B cell (primary cell): ENCODE results near the gene NPC2. TPM values are rescaled to one million over a fixed set of nuclear protein-coding genes. Genes with fewer than 3 reads are reported as not detected.

Source experiments
- ATAC-seq: fragments of 200-7000 bp; cut with Tn5 transposase; one replicate; pipeline ENCODE4 v1.10.0; 2021; ENCODE audit warnings: low read depth, mild to moderate bottlenecking, moderate number of reproducible peaks, moderate library complexity
- CTCF ChIA-PET: fragments of 350-600 bp; sonication (Branson Sonifier 250); formaldehyde crosslinking; loops from one replicate; lab custom pipeline; 2021; ENCODE audit warnings: antibody characterized with exemption, inconsistent platforms; lab: Charles Lee
- POLR2A ChIA-PET: fragments of 350-600 bp; sonication (Branson Sonifier 250); formaldehyde crosslinking; loops from one replicate; lab custom pipeline; 2021; ENCODE audit warnings: antibody characterized with exemption; lab: Charles Lee
- DNase-seq: peaks from one replicate; pipeline ENCODE4 v3.0.0; 2013
- H2AFZ ChIP-seq: 2 replicates; pipeline ENCODE4 v1.6.1; 2012; ENCODE audit warnings: mild to moderate bottlenecking, low read depth, low read length; ENCODE audit not compliant: insufficient read depth, poor library complexity, severe bottlenecking
- H3K27ac ChIP-seq, 2 donors: 1 replicate in 1 of 2; 2 replicates in 1 of 2; pipeline ENCODE4 v1.5.1; 2012 to 2013; ENCODE audit warnings: low read length in 2 of 2, mild to moderate bottlenecking in 2 of 2, moderate library complexity in 1 of 2
- H3K27me3 ChIP-seq, 4 experiments: fragments of 200-600 bp in 1 of 4; sonication (generic) in 1 of 4; replicated peaks in 1 of 4; 1 replicate in 2 of 4; 2 replicates in 2 of 4; pipeline versions ENCODE4 v1.6.1 to v1.7.0; 2013 to 2016; ENCODE audit warnings: low read length in 3 of 4, mild to moderate bottlenecking in 2 of 4, mixed read lengths in 1 of 4, moderate library complexity in 1 of 4; ENCODE audit not compliant: insufficient read depth in 4 of 4, control insufficient read depth in 3 of 4; ENCODE audit errors: control extremely low read depth in 1 of 4
- H3K36me3 ChIP-seq, 2 experiments: replicated peaks in 1 of 2; 1 replicate in 1 of 2; 2 replicates in 1 of 2; pipeline versions ENCODE4 v1.6.1 to v1.7.1; 2013; ENCODE audit warnings: low read length in 1 of 2; ENCODE audit not compliant: insufficient read depth in 2 of 2, control insufficient read depth in 1 of 2; ENCODE audit errors: control extremely low read depth in 1 of 2, extremely low read depth in 1 of 2
- H3K4me1 ChIP-seq, 2 donors: fragments of 200-600 bp in 1 of 2; sonication (generic) in 1 of 2; 1 replicate in 1 of 2; 2 replicates in 1 of 2; pipeline versions ENCODE4 v1.5.1 to v1.6.1; 2013 to 2017; ENCODE audit warnings: low read length in 2 of 2; ENCODE audit not compliant: control insufficient read depth in 2 of 2, insufficient read depth in 2 of 2
- H3K4me2 ChIP-seq: replicated peaks from 2 replicates; pipeline ENCODE3; 2012; ENCODE audit warnings: mild to moderate bottlenecking, low read depth, low read length; ENCODE audit not compliant: poor library complexity, severe bottlenecking
- H3K4me3 ChIP-seq, 5 experiments: fragments of 200-600 bp in 1 of 5; sonication (generic) in 1 of 5; 1 replicate in 3 of 5; 2 replicates in 2 of 5; pipeline versions ENCODE4 v1.5.1 to v1.7.0; 2011 to 2016; ENCODE audit warnings: low read length in 4 of 5, mild to moderate bottlenecking in 4 of 5, low read depth in 2 of 5, control low read depth in 1 of 5, moderate library complexity in 1 of 5; ENCODE audit not compliant: insufficient read depth in 1 of 5; ENCODE audit errors: control extremely low read depth in 1 of 5, extremely low read depth in 1 of 5
- H3K79me2 ChIP-seq: fragments of 200-600 bp; sonication (generic); one replicate; pipeline ENCODE4 v1.6.0; 2016; ENCODE audit warnings: low read length; ENCODE audit not compliant: control insufficient read depth, insufficient read depth
- H3K9ac ChIP-seq: fragments of 200-600 bp; sonication (generic); 2 replicates; pipeline ENCODE4 v1.6.1; 2017; ENCODE audit warnings: mild to moderate bottlenecking, low read length, moderate library complexity
- H3K9me3 ChIP-seq, 3 donors: one replicate each; pipeline versions ENCODE4 v1.6.1 to v1.7.1; 2013; ENCODE audit warnings: low read length in 2 of 3; ENCODE audit not compliant: control insufficient read depth in 2 of 3, insufficient read depth in 1 of 3; ENCODE audit errors: control extremely low read depth in 1 of 3
- H4K20me1 ChIP-seq: 2 replicates; pipeline ENCODE4 v1.6.0; 2012; ENCODE audit warnings: mild to moderate bottlenecking, low read length; ENCODE audit not compliant: insufficient read depth, control insufficient read depth, poor library complexity, severe bottlenecking
- H3K27ac Mint-ChIP-seq: one replicate; pipeline ENCODE4 v1.8.0; 2021; ENCODE audit warnings: mixed read lengths
- H3K27me3 Mint-ChIP-seq: one replicate; pipeline ENCODE4 v1.8.0; 2021; ENCODE audit warnings: mixed read lengths
- H3K4me1 Mint-ChIP-seq: one replicate; pipeline ENCODE4 v1.8.0; 2021; ENCODE audit warnings: mixed read lengths
- H3K4me3 Mint-ChIP-seq: one replicate; pipeline ENCODE4 v1.8.0; 2021; ENCODE audit warnings: mixed read lengths
- H3K9me3 Mint-ChIP-seq: one replicate; pipeline ENCODE4 v1.8.0; 2022; ENCODE audit warnings: mixed read lengths; ENCODE audit not compliant: insufficient read depth
- EZH2 ChIP-seq: IDR thresholded peaks from 2 replicates; pipeline ENCODE4 v1.6.1; 2012; ENCODE audit warnings: borderline replicate concordance, low read depth, mild to moderate bottlenecking, moderate library complexity, low read length; ENCODE audit not compliant: insufficient read depth, poor library complexity, severe bottlenecking
- WGBS: methylation state at CpG from one replicate; pipeline ENCODE4 v1.1.5; 2013; ENCODE audit warnings: missing lambda C conversion rate; ENCODE audit not compliant: insufficient coverage; 5-methylcytosine and 5-hydroxymethylcytosine counted together
- intact Hi-C: fragments of 100-400 bp; cut with micrococcal nuclease; formaldehyde crosslinking; loops from one replicate; pipeline ENCODE4 v1.10.0; 2022
- polyA plus RNA-seq: library from polyadenylated mRNA; depleted of rRNA; stranded (reverse); fragments of >200 nt; gene quantifications from 2 replicates; pipeline ENCODE4 v1.2.3, GENCODE V29; 2012
- total RNA-seq, 2 donors: library from RNA; stranded (reverse); fragments of 120-200 nt in 1 of 2; gene quantifications; 1 replicate in 1 of 2; 2 replicates in 1 of 2; pipeline versions ENCODE4 v1.2.3 to v1.2.4, GENCODE V29; 2013 to 2022
- TF ChIP-seq, protein P1 (sequence below): fragments of 200-600 bp; IDR thresholded peaks from one replicate; pipeline ENCODE4 v1.8.0; 2022; ENCODE audit warnings: antibody characterized with exemption, mild to moderate bottlenecking

Gene NPC2
- total and polyA plus RNA-seq, 2 donors (not counting 1 experiment from before 2014, with no cell fraction given): 93.8 to 154 TPM

DNA sequence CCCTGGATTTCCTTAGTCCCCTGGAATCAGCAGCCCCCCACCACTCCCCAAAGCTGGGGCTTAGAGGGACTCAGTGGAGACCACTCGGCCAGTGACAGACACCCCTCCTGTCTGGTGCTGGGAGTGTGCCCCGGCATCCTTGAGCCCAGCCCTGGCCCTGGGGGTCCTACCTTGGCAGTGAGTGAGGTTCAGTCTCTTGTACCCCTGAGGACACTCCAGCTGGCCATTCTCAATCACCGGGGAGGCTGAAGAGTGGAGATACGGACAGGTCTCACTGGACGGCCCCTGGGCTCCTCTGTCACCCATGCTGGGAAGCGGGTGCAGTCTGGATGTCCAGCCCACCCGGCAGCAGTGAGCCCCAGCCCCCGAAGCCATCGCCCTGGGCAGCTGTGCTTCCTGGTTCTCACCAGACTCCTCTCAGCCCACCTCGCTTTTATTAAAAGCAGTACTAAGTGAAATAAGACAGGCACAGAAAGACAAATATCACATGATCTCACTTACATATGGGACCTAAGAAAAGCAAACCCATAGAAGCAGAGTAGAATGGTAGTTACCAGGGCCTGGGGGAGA lies 42.7 kb upstream of the NPC2 start:
- Histone ChIP-seq H3K4me2 (no peak overlapping the region), H3K36me3 (no peaks in the 10 kb centered on the region), H3K27me3 (no peaks in the 10 kb centered on the region), H3K27ac (no peak overlapping the region), H2AFZ (no peak overlapping the region), H3K79me2 (no peaks in the 10 kb centered on the region), H3K4me1 (no peaks in the 10 kb centered on the region), H3K9ac (no peak overlapping the region), H4K20me1 (no peaks in the 10 kb centered on the region), H3K9me3 (no peaks in the 10 kb centered on the region), H3K4me3 (no peak overlapping the region)
- no peak overlapping the region for H3K4me3 Mint-ChIP-seq
- no peak for ATAC-seq
- CTCF ChIA-PET: no interaction called here
- 92% methylated on average over 7 of the region's 10 CpGs for WGBS
- TF ChIP-seq, protein P1, sequence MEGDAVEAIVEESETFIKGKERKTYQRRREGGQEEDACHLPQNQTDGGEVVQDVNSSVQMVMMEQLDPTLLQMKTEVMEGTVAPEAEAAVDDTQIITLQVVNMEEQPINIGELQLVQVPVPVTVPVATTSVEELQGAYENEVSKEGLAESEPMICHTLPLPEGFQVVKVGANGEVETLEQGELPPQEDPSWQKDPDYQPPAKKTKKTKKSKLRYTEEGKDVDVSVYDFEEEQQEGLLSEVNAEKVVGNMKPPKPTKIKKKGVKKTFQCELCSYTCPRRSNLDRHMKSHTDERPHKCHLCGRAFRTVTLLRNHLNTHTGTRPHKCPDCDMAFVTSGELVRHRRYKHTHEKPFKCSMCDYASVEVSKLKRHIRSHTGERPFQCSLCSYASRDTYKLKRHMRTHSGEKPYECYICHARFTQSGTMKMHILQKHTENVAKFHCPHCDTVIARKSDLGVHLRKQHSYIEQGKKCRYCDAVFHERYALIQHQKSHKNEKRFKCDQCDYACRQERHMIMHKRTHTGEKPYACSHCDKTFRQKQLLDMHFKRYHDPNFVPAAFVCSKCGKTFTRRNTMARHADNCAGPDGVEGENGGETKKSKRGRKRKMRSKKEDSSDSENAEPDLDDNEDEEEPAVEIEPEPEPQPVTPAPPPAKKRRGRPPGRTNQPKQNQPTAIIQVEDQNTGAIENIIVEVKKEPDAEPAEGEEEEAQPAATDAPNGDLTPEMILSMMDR: no peak
- no peak for TF ChIP-seq EZH2
- H3K4me1 Mint-ChIP-seq: no peaks in the 10 kb centered on the region
- no peak overlapping the region for H3K27ac Mint-ChIP-seq
- no peaks in the 10 kb centered on the region for H3K9me3 Mint-ChIP-seq
- intact Hi-C loops: no loop called here
- no peaks in the 10 kb centered on the region for H3K27me3 Mint-ChIP-seq
- no peak for DNase-seq
- POLR2A ChIA-PET: no interaction called here

DNA sequence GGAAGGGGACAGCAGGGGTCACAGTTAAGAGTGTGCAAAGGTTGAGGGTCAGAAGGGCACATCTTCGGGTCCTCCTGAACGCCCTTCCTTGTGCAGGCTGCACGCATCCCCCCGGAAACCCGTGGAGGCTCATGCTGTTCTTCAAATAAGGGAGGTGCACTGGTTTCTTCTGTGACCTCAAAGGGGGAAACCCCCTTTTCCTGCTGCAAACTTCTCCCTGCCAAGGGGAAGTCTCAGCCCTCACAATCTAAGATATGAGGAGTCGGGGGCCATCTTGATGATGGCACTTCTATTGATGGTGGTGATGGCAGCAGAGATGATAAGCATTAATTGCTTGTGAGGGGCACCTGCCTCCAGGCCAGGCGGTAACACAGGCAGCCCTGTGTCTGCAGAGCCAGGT lies 40.5 kb upstream of the NPC2 start:
- no peaks in the 10 kb centered on the region for H3K27me3 ChIP-seq
- ChIA-PET CTCF (no interaction called here), POLR2A (no interaction called here)
- ATAC-seq (no peak), DNase-seq (no peak)
- H3K4me2 ChIP-seq: no peak overlapping the region
- H3K4me3 ChIP-seq: no peak overlapping the region
- no peaks in the 10 kb centered on the region for H3K9me3 ChIP-seq
- Mint-ChIP-seq H3K9me3 (no peaks in the 10 kb centered on the region), H3K4me1 (no peaks in the 10 kb centered on the region), H3K4me3 (no peak overlapping the region), H3K27me3 (peaks cover 4% of the 10 kb centered on the region), H3K27ac (no peak overlapping the region)
- H3K79me2 ChIP-seq: no peaks in the 10 kb centered on the region
- H3K4me1 ChIP-seq: no peaks in the 10 kb centered on the region
- no peak for TF ChIP-seq EZH2
- TF ChIP-seq, protein P1: no peak
- H3K9ac ChIP-seq: no peak overlapping the region
- H3K36me3 ChIP-seq: no peaks in the 10 kb centered on the region
- H2AFZ ChIP-seq: no peak overlapping the region
- no peak overlapping the region for H3K27ac ChIP-seq
- intact Hi-C loops: no loop called here
- no peaks in the 10 kb centered on the region for H4K20me1 ChIP-seq
- 43% methylated on average over 7 of the region's 7 CpGs for WGBS
